Activated CD4-positive, alpha-beta T cell treated with anti-CD3 and anti-CD28 coated beads, Interleukin-2, Interleukin-4, amounts not matched to agents 100 ng/mL and 50 ng/mL, durations not matched to agents 16 hours and 8 hours (primary cell): ENCODE data around the gene CHN1.

ENCODE experiments used
- DNase-seq: peaks from one replicate; pipeline ENCODE4 v3.0.0-alpha.2; 2020; ENCODE audit warnings: low spot score

CHN1 gene

DNA sequence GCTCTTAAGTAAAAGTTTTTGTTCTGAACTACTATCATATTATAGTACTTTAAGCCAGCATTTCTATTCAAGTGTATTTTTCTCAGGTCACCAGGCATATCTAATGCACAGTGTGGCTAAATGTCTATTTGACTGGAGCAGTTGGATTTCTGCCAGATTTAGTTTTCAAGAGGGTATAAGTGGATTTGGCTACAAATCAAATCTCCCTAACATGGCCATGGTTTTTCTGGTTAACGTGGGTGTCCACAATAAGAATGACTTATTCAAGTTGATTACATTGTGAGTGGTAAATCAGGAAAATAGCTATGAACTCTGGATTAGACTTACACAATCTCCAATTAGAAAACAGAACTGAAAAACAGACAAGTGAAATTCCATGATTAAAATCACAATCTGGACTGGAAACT lies 5.7 kb upstream of the CHN1 start:
- no peak for DNase-seq

DNA sequence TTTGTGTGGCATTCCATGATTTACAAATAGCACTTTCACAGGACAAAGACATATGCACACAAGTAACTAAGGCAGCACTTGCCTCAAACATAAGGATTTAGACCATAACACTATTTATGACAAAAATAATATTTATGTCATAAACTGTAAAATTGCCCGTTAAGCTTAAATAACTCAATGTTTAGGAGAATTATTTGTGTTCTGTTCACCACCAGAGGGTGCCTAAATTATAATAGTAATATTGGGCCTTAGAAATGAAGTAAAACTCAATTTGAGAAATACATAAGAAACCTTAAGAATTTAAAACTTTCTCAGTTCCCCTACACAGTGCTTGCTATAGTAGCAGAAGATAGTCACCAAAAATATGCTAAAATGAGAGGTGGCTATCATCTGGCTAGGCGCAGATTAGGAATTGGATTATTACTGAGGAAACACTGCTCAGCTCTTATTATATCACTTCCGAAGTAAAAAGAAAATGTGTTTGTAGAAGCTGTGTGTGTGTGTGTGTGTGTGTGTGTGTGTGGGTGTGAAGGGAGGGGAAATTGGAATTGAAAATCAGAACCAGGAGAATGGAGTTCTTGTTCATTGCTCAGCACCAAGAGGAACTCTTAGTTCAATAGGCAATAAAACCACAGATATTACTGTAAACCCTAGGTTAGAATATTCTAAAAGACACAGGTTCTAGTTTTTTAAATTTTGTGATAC lies 4.9 kb upstream of the CHN1 start:
- DNase-seq: no peak

DNA sequence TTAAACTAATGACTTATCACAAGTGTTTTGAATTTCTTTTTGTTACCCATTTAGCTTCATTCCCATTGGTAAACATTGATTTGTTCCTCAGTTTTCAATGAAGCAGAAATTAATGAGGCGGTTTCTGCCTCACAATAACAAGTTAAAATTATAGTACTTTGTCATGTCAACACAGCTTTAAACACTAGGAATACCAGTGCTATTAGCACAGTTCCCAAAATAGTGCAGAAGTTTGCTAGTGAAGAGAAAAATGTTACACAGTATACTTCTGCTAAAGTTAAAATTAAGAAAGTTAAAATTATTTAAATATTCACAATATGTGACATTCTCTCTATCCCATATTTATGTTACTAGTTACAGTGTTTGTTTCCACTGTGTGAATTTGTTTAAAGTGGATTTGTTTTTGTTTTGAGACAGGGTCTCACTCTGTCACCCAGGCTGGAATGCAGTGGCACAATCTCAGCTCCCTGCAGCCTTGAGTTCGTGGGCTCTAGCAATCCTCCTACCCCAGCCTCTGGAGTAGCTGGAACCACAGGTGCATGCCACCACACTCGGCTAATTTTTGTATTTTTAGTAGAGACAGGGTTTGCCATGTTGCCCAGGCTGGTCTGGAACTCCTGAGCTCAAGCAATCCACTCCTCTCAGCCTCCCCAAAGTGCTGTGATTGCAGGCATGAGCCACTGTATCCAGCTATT lies 3.8 kb upstream of the CHN1 start:
- DNase-seq: no peak

DNA sequence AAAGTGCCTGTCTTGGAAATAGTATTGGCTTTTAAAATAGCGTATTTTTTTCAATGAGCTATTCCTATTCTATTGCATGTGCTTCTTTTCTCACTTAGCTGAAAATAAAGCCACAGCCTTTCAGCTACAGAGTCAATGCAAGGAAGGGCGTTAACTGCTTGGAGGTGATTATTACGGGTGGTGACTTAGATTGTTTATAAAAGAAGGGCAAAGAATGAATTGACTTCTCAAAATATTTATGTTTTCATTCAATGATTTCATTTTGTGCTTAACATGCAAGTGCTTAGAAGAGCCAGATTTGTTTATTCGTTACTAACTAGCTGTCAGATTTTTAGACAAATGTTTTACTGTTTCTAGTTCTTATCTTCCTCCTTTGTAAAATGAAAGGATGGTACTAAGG lies 2.8 kb upstream of the CHN1 start:
- DNase-seq: no peak

- no peak for DNase-seq
Observed at GRCh38 chr2:175007510-175007909, 2.3 kb upstream of the CHN1 start.

GRCh38 chr2:175006281-175006680 lies 1.1 kb upstream of the CHN1 start:
- no peak for DNase-seq

GRCh38 chr2:175005733-175006264 lies 618 bp upstream of the CHN1 start:
- DNase-seq: no peak

DNA sequence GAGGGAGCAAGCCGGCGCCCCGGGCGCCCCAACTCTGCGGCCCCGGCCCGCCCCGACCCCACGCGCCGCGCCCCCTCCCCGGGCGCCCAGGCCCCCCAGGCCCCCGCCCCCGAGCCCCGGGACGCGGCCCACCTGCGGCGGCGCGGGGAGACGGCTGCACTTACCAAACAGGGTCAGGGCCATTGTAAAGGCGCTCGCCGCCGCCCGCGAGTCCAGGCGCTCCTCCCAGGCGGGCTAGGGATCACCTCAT lies 526 bp downstream of the CHN1 start:
- DNase-seq: no peak

DNA sequence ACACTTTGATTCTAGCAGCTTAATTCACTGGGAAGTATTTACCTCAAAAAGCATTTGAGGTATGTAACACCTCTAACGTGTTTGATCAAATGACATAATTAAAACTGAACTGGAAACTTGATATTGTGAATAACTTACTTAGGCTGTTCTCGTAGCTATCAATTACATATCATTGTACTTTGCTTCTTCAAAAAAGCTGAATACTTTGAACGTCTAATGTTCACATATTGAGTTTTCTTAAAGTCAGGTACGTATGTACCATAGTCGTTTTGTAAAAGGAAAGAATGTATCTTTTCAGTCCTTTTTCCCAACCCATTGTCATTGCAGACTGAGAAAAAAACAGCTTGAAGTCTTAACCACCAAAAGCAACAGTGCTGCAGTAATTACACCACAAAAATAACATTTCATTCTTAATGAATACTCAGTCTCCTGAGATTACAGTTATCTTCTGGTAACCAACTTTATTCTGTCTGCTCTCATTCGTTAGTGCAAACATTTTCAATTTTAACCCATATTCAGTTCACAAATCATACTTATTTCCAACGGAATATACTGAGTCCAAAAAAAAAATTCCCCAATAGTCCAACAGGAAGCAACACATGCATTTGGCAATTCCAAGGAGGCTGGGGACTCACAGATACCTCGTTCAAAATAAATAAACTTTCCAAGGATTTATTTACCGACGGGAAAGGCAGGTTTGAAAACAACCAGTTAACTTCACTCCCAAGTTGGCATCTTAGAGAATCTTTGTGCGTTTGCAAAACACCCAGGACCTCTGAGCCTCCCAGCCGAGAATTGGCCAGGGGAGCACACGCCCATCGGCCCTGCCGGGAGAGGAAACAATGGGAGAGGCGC lies 1.1 kb downstream of the CHN1 start:
- no peak for DNase-seq

DNA sequence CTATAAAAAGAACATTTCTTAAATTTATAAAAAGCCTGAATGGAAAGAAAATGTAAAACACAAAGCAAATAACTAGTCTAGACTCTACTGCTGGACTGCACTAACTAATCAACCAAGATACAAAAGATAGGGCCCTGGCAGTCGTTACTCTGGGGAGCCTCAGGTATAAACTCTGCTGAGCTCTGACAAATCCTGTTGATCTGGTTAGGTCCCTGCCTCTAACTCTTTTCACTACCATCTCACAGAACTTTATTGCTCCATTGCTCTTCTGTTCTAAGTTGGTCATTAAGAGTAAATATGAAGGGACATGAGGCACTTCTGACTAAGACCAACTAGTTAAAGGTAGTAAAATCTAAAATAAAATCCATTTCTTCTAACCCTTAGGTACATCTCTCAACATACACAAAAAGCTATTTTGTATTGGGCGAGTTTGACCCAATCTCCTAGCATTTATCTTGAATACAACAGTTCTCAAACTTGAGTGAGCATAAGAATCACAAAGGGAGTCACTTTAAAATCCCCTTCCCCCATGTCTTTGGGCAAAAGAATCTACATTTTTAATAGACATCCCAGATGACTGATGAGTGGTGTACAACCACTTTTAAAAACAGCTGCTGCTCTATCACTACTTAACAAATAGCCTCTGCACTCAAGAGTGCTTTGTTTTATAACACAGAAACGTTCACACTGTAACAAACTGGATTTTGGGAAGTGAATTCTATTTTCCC lies 2.5 kb downstream of the CHN1 start:
- no peak for DNase-seq

DNA sequence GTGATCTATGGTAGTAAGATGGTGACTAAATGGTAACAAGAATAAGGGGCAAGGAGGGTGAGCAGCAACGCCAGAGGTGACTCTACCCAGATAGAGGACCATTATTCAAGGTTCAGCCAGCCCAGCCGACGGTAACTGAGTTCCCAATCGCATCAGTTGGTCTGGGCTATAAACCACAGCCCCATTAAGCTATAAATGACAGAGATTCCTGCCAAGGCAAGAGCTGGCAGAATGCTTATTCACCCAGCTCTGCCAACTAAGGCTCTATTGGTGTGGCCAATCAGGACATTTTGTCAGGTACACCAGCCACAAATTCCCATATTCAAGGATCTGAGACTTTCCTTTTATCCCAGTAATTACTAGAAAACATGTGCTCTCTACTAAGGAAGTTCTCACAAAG lies 3.6 kb downstream of the CHN1 start:
- DNase-seq: no peak

GRCh38 chr2:174997110-174997509 lies 8.1 kb downstream of the CHN1 start:
- DNase-seq: no peak

DNA sequence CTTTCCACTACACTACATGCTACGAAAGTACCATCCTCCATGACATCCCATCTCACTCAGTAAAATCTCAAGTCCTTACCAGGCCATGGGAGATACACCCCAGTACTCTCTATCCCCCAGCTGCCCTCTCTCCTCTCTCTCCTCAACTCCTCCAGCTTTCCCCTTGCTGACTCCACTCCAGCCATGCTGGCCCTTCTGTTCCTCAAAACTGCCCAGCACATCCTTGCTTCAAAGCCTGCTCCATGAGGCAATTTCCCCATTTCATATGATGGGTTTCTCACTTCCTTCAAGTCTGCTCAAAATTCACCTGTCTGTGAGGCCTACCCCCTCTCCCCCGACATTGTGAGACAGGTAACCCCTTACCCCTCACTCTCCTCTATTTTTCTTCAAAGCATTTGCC lies 8.6 kb downstream of the CHN1 start:
- no peak for DNase-seq

DNA sequence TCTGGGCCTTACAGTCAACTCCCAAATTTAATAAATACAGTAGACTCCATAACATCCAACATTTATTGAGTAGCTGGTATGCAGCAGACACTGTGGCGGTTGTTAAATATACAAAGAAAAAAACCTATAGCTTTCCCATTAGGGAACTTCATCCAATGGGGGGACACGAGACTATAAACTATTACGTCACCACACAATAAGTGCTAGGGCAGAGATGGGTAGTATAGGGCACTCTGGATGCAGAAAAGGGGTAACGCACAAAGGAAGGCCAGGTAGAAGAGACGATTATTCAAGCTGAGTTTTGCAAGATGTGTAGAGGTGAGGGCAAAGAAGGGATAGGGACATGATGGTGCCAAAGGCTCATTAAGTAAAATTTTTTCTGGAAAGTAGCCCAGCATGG lies 10.8 kb downstream of the CHN1 start:
- DNase-seq: no peak

GRCh38 chr2:174992886-174993285 lies 12.3 kb downstream of the CHN1 start:
- no peak for DNase-seq

- DNase-seq: no peak
Observed at GRCh38 chr2:174985614-174986013, 19.6 kb downstream of the CHN1 start.

DNA sequence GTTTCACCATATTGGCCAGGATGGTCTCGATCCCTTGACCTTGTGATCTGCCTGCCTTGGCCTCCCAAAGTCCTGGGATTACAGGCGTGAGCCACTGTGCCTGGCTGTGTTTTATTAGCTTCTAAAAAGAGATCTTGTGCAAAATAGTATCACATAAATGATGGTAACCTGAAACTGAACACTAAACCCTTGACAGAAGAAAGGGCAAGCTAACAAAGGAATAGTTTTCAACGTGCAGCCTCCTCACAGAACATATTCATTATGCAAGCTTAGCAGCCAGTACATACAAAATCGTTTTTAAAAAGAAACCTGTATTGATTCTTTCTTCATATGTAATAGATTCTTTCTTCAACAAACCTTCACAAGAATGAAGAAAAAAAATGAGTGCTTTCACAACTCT lies 20.6 kb downstream of the CHN1 start:
- no peak for DNase-seq

DNA sequence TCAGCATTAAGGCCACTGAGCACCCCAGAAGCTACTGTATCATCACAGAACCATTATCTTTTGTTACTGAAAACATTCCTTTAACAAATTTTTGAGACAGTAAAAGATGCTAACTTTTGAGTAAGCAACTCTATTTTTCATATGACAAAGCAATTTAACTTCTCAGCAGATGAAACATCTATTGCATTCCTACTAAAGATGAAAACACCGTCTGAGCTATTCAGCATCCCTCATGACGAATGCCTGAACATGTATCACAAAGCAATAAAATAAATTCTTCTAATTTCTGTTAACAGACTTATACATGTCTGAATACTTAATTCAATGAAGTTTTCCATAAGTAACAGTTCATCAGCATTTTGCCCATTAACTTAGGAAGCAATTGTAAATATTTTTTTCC lies 23.9 kb downstream of the CHN1 start:
- no peak for DNase-seq

DNA sequence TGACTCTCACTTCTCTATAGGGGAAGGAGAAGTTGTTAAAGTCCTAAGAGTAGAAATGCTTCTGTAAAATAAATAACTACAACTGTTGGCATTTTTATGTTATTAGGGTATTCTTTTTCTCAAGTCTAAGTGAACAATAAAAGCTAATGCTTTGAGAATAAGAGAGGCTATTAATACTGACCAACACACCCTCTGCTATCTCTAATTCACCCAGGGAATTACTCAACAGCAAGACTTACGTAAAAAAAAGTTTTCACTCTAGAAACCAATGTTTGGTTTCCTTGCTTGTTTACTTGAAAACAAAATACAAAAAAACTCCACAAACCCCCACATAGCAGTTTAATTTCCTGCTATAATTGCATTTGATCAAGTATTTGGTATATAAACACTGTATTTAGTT lies 25.2 kb downstream of the CHN1 start:
- DNase-seq: no peak

GRCh38 chr2:174977364-174977763 lies 27.8 kb downstream of the CHN1 start:
- no peak for DNase-seq

GRCh38 chr2:174974131-174974530 lies 31.1 kb downstream of the CHN1 start:
- no peak for DNase-seq

DNA sequence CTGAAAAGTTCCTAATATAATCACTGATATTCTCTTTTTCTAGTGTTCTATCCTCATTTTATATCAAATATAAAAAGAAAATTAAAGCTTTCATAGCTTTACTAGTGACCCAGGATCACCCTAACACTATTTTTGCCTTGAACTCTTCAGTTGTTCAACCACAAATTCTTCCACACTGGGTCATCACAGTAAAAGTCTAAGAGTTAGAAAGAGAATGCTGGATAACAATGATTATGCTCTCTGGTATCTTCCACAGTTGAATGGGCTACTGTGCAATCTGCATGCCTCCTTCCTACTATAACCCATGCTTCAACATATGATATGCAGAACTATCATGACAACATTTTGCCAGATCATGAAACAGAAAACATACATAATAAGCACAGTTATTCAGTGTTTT lies 32.3 kb downstream of the CHN1 start:
- no peak for DNase-seq
